GM19099 (cell line): ENCODE measurements around the gene SIGLEC10.
A peak's percentile ranks its signal among the peaks of the same experiment; 100 is the strongest.

Experiments used
- POLR2A ChIP-seq: IDR thresholded peaks from 3 replicates; pipeline ENCODE4 v1.6.1; 2011; ENCODE audit warnings: low read depth; ENCODE audit not compliant: insufficient read length; ENCODE audit errors: extremely low read depth

SIGLEC10 gene

GRCh38 chr19:51410950-51411748, 6.3 kb downstream of the SIGLEC10 start:
- TF ChIP-seq POLR2A: no peak

DNA sequence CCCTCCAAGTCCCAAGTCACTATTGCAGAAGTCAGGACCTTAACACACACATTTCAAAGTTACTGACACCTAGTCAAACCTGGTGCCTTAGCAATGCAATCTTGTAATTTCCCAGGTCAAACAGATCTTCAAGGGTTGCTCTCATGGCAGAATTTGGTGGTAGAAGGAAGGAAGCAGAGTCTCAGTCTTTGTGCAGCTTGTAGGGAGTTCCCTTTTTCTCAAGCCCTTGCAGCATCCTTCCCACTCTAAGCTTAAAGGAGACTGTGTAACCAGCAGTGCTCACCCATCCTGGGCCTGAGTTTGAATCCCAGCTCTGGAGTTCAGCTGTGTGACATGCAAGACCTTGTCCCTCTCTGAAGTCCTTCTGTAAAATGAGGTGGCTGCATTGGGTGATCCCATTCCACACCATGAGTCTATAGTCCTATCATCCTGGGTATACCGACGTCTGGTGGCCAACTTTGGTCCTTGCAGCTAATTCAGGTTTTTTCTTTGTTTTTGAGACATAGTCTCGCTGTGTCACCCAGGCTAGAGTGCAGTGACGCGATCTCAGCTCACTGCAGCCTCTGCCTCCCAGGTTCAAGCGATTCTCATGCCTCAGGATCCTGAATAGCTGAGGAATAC, 9.8 kb downstream of the SIGLEC10 start:
- no peak for TF ChIP-seq POLR2A

GRCh38 chr19:51402117-51402516, 15.3 kb downstream of the SIGLEC10 start:
- no peak for TF ChIP-seq POLR2A

DNA sequence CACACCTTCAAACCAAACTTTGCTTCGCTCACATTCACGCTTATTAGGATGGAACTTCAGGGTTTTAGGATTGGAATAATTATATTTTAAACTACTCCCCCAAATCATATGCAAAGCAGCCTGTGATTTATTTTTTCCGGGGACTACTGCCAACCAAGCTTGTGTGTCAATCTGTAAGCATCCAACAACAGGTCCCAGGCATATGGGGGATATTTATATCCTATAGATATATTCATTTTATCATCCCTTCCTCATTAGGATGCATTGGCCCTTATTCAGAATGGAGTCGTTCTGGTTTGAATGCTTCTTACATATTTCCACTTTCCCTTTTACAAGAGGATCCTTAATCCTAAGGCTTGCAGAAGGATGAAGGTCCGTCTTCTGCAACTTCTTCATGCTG, 18.2 kb downstream of the SIGLEC10 start:
- TF ChIP-seq POLR2A: no peak

DNA sequence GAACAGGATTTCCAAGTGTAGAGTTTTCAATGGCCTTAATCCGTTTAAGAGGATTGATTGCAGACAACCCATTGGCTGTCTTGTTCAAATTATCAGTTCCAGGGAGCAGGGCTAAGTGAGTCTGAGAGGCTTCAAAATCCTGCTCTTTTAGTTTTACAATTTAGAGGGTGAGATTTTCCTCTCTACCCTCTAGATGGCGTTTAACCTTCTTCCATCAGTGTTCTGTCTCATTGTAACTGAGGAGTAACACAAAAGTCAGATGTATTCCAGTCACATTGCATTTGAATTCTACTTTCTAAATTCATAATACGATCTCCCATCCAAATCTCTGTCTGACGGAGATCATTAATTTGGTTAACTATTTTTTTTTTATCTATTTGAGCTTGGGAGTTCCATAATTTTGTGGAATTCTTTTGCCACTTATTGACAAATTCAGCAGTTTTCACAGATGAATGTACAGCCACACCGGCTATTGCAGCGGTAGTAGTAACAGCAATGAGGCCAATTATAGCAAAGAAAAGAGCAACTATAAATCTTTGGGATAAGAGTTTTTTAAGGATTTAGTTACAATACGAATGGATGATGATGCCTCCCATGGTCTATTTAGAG, 19.2 kb downstream of the SIGLEC10 start:
- TF ChIP-seq POLR2A: no peak

GRCh38 chr19:51396175-51396574, 21.3 kb downstream of the SIGLEC10 start:
- no peak for TF ChIP-seq POLR2A

- peak; percentile 85 for TF ChIP-seq POLR2A
These were observed 23.2 kb downstream of the SIGLEC10 start for GRCh38 chr19:51394050-51394836.

DNA sequence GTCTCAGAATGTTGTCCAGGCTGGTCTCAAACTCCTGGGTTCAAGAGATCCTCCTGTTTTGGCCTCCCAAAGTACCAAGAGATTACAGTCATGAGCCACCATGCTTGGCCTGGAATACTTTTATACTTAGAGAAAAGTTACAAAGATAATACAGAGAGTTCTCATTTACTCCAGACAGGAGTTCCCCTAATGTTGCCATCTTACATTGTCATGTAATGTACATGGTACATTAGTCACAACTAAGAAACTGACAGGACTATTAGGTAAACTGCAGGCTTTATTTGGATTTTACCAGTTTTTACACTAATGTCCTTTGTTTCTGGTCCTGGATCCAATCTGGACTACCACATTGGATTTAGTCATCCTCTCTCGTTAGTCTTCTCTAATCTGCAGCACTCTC, 24.7 kb downstream of the SIGLEC10 start:
- TF ChIP-seq POLR2A: no peak

GRCh38 chr19:51391073-51391611, 26.3 kb downstream of the SIGLEC10 start:
- TF ChIP-seq POLR2A: no peak

- TF ChIP-seq POLR2A: no peak
These were observed 28.3 kb downstream of the SIGLEC10 start for GRCh38 chr19:51389143-51389542.

DNA sequence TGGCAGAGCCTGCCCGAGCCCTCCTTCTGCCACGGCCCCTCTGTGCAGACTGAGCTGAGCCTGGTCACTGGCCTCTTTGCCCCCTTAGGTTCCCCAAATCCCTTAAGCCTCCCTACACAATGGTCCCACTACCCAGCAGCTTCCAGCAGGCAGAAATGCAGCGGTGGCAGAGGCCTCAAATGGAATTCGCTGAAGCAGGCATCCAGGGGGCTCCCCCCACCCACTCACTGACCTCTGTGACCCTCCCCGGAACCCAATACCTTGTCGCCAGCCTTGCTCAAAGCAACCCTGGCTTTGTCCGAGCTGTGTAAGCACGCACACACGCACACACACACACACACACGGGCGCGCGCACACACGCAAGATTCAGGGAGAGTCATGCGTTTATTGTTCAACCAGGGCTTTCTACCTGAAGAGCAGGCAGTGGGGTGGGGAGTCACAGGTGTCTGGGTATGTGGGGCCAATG, 29.5 kb downstream of the SIGLEC10 start, which contains the start of gene LIM2:
Gene LIM2, minus strand, starts transcription at position 51 of the 466 bp plus-strand sequence. CDS start 531 bp downstream, outside the sequence.
- no peak for TF ChIP-seq POLR2A

GRCh38 chr19:51386882-51387520, 30.4 kb downstream of the SIGLEC10 start:
- no peak for TF ChIP-seq POLR2A

DNA sequence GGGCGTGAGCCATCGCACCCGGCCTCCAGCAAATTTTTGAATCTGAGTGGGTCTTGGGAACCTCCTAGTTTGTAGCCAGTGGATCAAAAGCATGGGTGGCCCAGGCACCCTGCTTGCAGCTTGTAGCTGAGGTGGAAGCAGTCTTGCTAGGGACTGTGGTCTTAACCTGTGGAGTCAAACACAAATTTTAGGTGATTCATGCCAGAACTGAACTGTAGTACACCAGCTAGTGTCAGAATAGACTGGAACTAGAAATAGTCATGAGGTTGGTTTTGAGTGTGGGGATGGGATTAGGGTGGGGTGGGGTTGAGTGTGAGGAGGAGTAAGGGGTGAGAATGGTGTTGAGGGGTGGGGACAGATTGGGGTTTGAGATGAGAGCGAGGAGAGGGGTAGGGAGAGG, 35.4 kb downstream of the SIGLEC10 start:
- TF ChIP-seq POLR2A: no peak

GRCh38 chr19:51380379-51380778, 37.1 kb downstream of the SIGLEC10 start:
- no peak for TF ChIP-seq POLR2A
